ENCODE measurements around the gene PRSS27. TPM values are rescaled to one million over a fixed set of nuclear protein-coding genes. Genes with fewer than 3 reads are reported as not detected.
A peak's percentile ranks its signal among the peaks of the same experiment; 100 is the strongest.

Gene PRSS27
- total RNA-seq, 1 donor from 2014 or later, result 7.7 TPM

GRCh38 chr16:2762711-2763110, 42.7 kb upstream of the PRSS27 start:
- no peaks in the 10 kb centered on the region for H3K27me3 Mint-ChIP-seq (ENCODE audit: low read depth)
- TF ChIP-seq CTCF (IDR thresholded peaks at IDR 0.05; ENCODE audit: unreplicated experiment), result no peak
- no peak overlapping the region for H3K27ac Mint-ChIP-seq
- no peak for DNase-seq (ENCODE audit: low spot score in 2 of 2, unreplicated experiment in 2 of 2)
- H3K4me1 Mint-ChIP-seq, result no peaks in the 10 kb centered on the region
- peaks cover 50% of the 10 kb centered on the region for H3K9me3 Mint-ChIP-seq
- peaks cover 94% of the 10 kb centered on the region for H3K36me3 Mint-ChIP-seq
- no peak overlapping the region for H3K4me3 Mint-ChIP-seq

GRCh38 chr16:2761886-2762583, 42.0 kb upstream of the PRSS27 start:
- Mint-ChIP-seq H3K4me3 (no peak overlapping the region), H3K27ac (no peak overlapping the region), H3K9me3 (peaks cover 50% of the 10 kb centered on the region), H3K36me3 (peaks cover 96% of the 10 kb centered on the region), H3K4me1 (peaks cover 3% of the 10 kb centered on the region), H3K27me3 (ENCODE audit: low read depth) (no peaks in the 10 kb centered on the region)
- no peak for DNase-seq (ENCODE audit: low spot score in 2 of 2, unreplicated experiment in 2 of 2)
- TF ChIP-seq CTCF (IDR thresholded peaks at IDR 0.05; ENCODE audit: unreplicated experiment), result no peak

GRCh38 chr16:2761472-2761871, 41.4 kb upstream of the PRSS27 start:
- Mint-ChIP-seq H3K27ac (no peak overlapping the region), H3K27me3 (ENCODE audit: low read depth) (no peaks in the 10 kb centered on the region), H3K4me1 (peaks cover 8% of the 10 kb centered on the region), H3K9me3 (peaks cover 47% of the 10 kb centered on the region), H3K4me3 (no peak overlapping the region), H3K36me3 (peaks cover 96% of the 10 kb centered on the region)
- no peak for DNase-seq (ENCODE audit: low spot score in 2 of 2, unreplicated experiment in 2 of 2)
- no peak for TF ChIP-seq CTCF (IDR thresholded peaks at IDR 0.05; ENCODE audit: unreplicated experiment)

GRCh38 chr16:2757344-2757743, 37.3 kb upstream of the PRSS27 start:
- H3K36me3 Mint-ChIP-seq, result peaks cover 56% of the 10 kb centered on the region
- no peak for DNase-seq (ENCODE audit: low spot score in 2 of 2, unreplicated experiment in 2 of 2)
- H3K27me3 Mint-ChIP-seq (ENCODE audit: low read depth), result no peaks in the 10 kb centered on the region
- H3K27ac Mint-ChIP-seq, result no peak overlapping the region
- no peak overlapping the region for H3K4me3 Mint-ChIP-seq
- TF ChIP-seq CTCF (IDR thresholded peaks at IDR 0.05; ENCODE audit: unreplicated experiment), result no peak
- peaks cover 15% of the 10 kb centered on the region for H3K9me3 Mint-ChIP-seq
- peaks cover 34% of the 10 kb centered on the region for H3K4me1 Mint-ChIP-seq

GRCh38 chr16:2756288-2757015, 36.4 kb upstream of the PRSS27 start:
- Mint-ChIP-seq H3K36me3 (peaks cover 47% of the 10 kb centered on the region), H3K27ac (peak overlapping the region; percentile 18), H3K27me3 (ENCODE audit: low read depth) (no peaks in the 10 kb centered on the region), H3K4me1 (peaks cover 38% of the 10 kb centered on the region), H3K4me3 (no peak overlapping the region), H3K9me3 (peaks cover 7% of the 10 kb centered on the region)
- no peak for TF ChIP-seq CTCF (IDR thresholded peaks at IDR 0.05; ENCODE audit: unreplicated experiment)
- no peak for DNase-seq (ENCODE audit: low spot score in 2 of 2, unreplicated experiment in 2 of 2)
